Left kidney (tissue), 8 donors: ENCODE measurements around the gene TP53AIP1. TPM values are rescaled to one million over a fixed set of nuclear protein-coding genes. Genes with fewer than 3 reads are reported as not detected.

Experiments used
- DNase-seq: peaks from one replicate; pipeline ENCODE4 v3.0.0-alpha.2; 2013
- long read RNA-seq, 8 donors: transcript quantifications; one replicate each; lab custom pipeline, GENCODE V29; 2026
- polyA plus RNA-seq: library from polyadenylated mRNA; unstranded; fragments of 120-200 nt; gene quantifications from one replicate; pipeline ENCODE4 v1.2.1, GENCODE V29; 2013; ENCODE audit not compliant: insufficient read length

The TP53AIP1 gene, protein sequence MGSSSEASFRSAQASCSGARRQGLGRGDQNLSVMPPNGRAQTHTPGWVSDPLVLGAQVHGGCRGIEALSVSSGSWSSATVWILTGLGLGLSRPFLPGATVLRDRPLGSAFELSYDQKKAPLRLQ
- polyA plus RNA-seq = 1.1 TPM
- long read RNA-seq, donor 1 = 0 reads
- long read RNA-seq, donor 2 = 0 reads
- long read RNA-seq, donor 3, partial matches to known transcripts = 0 of 1 reads
- long read RNA-seq, donor 3, other reads (novel, unspliced or antisense) = 0 of 1 reads
- long read RNA-seq, donor 4 = 0 reads
- long read RNA-seq, donor 5 = 0 reads
- long read RNA-seq, donor 6 = 0 reads
- long read RNA-seq, donor 7 = 0 reads
- long read RNA-seq, donor 8 = 0 reads

DNA sequence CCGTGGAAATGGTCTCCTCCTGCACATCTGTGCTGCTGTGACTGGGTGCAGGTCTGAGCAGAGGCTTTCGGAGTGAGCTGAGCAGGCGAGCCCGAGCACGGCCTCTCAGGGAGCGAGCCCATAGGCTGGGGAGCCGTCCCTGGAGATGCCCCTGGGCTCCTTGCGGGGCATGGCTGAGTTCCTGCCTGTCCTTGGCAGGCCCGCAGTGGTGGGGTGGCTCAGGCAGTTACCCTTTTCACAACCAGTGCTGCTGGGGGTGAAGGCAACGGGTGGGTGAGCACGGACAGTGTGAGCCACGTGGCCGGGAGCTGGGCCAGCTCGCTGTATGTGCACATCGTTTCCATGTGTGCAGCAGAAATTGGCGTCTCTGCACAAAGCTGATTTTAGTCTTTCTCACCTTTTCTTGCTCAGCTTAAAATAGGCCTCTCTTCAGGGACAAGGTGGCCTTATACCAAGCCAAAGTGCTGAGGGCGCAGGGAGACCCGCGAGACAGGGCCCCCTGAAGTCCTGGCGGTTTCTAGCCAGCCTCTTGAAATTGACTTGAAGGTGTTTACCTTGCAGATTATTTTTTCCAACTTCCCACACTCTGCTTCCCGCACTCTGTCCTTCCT is at the start of gene TP53AIP1:
Gene TP53AIP1, minus strand, starts transcription at position 55 of the 611 bp plus-strand sequence. CDS start 5,053 bp downstream, outside the sequence.
- DNase-seq = no peak

DNA sequence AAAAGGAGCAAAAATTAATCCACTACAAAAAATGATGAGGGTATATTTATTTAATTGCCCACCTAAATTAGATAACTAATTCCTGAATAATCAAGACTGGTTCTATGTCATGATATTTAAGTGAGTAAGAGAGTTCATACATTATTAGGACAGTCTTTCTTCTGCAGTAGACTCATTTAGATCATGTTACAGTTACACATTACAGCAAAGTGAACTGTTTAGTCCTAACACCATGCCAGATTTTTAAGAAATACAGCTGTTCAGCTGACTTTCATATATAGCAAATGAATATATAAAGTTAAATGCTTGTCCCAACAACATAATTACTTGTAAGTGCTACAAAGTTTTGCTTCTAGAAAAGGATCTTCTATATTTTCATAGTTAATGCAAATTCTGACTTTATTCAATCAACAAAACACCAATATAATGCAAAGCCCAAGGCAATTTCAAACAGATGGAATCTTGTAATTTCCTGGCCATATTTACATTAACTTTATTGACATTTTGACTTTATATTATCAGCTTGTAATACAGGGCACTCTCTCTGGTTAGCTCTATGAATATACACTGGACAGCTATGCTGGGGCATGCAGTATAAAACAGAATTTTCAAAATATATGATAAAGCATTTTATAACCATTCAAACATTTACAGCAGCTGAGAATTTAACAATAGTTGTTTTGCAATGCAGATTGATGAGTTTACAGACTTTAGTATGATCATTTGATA is 45.7 kb upstream of the TP53AIP1 start:
- no peak for DNase-seq

DNA sequence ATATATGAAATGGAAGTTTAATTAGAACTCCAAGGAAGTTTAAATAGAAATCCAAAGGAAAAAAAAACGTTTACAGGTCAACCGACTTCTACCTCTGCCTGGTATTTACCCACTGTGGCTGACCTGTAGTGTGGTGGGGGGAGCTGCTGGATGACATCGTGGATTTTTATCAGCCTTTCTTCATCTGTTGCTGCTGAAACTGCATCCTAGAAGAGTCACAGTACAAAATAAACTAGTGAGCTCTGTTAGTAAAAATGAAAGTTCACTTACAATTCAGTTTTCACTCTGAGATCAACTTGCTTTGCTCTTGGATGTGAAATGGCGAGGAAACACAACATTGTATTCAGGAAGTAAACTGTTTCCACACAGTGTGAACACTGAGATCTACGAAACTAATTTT is 43.2 kb upstream of the TP53AIP1 start:
- DNase-seq = no peak

DNA sequence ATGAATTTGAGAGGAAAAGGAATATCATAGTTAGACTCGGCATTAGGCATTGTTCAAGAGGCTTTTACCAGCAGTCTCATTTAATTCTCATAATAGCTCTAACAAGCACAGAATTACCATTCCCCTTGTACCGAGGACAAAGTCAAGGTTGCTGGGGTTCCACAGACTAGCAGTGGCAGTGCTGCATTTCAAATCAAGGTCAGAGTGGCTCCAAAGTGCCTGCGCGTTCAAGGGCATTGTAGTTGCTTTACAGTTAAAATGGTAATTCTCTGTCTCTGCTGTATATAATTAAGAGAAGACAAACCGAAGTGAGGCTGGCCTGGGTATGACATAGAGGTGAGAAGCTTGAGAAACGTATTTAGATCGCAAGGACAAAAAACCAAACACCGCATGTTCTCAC is 40.4 kb upstream of the TP53AIP1 start:
- DNase-seq = no peak

DNA sequence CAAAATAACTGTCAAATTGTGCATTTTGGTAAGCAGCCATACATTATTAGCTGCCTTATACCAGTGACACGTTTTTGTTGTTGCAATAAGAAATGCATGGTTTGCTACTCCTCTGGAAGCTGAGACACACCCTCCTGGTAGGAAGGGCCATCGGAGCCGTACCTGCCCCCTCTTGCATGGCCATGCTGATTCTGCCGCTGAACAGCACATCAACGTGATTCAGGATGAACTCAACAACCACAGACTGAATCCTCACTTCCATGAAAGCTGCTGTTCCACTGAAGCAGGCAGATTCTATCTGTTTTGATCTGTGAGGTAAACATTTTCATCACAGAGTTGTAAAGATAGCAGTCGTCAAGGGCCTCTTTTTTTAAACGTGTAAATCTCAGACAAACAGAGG is 38.6 kb upstream of the TP53AIP1 start:
- no peak for DNase-seq

DNA sequence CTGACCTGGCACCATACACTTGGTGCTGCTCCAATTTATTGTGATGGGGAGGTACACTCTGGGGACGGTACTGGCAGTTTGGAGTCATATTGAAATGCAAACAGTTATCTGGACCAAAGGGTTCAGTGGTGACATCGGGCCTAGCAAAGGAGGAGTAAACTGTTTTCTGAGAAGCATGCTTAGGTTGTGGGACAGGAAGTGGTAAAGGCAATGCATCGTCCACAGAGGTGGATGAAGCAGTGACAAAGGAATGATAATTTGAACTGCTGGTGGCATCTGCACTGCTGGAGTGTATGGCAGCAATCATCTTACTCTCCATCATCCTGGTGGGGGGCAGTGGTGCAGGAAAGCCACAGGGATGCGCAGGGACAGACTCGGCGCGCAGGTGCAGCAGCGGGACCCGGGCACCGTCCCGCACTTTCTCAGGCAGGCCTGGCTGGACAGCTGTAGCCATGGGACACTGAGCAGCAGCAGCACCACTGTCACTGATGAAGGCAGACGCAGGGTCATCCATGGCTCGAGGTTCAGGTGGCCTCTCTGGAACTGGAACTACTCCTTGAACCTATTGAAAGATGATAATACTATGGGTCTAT is 28.0 kb upstream of the TP53AIP1 start:
- no peak for DNase-seq

DNA sequence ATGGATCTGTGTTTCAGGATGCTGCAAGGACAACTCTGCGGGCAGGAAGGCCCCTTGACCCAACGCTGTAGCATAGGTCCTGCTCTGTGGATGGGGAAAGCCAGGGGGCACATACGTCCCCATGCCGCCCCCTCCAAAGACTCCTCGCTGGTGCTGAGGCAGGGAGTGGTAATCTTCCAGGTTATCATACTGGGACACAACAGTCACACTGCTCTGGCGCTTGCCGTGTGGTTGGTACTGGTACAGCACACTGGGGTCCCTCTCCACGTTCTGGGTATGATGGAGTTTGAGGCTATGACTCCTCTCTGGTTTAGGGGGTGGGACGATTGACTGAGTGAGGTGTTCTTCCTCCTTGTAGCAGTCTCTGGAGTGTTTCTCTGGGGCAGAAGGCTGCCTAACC is 26.2 kb upstream of the TP53AIP1 start:
- DNase-seq = no peak

DNA sequence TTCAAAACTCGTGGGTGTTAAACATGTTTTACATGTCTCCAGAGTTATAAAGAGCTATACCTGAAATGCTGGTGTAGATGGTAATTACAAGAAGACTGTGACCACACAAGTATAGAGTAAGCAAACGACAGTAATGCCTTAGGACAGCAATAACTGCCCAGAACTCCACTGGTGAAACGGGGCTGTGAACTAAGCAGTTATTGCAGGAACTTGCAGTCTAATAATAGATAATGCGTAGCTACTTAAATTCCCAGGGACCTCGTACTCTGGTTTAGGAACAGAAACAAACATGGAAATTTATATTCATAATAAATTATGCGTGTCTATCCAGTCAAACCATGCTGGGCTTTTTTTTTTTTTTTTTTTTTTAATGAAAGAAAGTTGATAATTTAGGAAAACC is 24.9 kb upstream of the TP53AIP1 start:
- no peak for DNase-seq

DNA sequence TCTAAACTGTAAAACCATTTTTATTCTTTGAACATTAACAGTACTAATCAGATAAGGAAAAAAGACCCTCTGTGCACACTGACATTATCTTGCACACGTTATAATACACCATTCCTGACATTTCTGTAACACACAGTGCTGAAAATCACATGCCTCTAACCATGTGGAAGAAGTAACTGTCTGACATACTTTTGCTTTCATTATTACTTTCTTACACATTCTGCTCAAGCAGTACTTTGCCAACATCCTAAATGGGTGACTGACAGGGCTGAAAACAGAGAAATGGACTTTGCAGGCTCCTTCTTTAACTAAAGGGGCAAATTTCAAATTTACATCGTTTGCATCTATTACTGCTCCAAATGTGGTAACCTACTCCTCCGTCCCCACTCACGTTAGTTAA is 22.8 kb upstream of the TP53AIP1 start:
- DNase-seq = no peak

DNA sequence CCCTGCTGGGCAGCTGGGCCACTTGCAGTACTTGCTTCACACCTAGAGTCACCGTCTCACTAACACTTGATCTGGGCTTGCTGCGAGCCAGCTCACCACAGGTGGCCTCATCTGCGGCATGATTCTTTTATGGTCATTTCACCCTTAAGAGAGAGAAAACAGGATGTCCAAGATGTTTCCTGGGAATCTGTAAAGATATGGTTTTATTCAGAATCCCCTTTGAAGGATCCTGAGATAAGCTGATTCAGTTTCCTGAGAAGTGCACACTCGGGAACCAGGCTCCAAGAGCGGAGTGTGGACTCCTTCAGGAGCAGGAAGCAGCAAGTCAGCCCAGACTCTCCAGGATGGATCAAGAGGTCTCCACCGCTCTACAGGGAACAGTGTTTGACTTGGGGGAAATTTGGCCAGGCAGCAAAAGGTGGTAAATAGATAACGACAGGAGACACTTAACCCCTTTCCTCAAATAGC is 21.8 kb upstream of the TP53AIP1 start:
- DNase-seq = no peak

DNA sequence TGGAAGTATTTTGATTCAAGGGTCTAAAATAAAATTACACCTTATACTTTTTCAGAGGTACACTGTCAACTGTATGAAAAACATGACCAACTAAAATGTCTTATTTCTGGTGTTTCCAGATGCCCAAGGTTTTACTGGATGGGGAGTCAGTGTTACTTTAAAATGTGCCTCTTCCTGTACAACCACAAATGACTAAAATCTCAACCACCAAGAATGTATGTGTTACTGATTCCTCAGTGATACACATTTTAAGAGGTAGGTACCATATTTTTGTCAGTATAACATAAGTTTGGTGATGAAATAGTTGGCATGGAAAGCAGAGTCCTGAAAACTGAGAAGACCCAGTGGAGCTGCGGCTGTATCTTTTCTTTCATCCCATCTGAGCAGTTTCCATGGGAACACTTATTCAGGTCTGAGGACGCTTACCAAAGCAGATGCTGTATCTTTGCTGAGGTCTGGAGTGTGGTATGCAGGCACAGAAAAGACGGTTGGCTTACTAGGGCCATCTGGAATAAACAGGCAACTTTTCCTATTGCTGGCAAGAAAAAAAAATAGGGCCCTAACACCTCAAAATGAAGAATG is 21.2 kb upstream of the TP53AIP1 start:
- DNase-seq = no peak

DNA sequence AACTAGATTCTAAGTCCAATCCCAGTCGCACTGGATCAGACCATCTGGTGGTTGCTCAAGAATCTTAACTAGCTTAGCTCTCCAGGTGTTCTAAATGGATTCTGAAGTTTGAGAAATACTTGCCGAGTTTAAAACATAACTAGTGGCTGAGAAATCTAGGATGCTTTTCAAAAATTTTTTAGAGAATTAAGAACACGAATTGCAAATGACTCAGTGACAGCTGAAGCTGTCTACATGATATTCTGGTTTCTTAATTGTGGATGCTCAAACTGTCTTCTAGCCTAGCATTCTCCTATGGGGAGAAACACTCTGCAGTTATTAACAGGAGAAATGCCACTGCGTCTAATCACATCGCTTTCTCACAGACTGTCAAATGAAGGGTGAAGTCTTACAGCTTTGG is 20.2 kb upstream of the TP53AIP1 start:
- DNase-seq = no peak

DNA sequence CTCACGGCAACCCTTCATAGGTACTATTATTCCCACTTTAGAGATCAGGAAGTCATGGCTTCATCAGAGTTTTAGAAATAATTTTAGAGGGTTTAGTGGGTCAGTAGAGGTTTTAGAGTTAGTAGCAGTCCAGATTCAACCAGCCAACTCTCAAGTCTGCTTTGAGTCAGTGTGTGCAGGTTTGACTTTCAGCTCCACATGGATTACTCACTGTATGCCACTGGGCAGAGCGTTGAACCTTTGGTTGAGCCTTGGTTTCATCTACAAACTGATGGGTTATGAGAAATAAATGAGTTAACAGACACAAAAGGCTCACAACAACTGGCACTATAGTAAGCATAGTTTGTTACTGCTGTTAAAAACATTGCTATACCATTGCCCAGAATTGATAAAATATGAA is 19.0 kb upstream of the TP53AIP1 start:
- no peak for DNase-seq

DNA sequence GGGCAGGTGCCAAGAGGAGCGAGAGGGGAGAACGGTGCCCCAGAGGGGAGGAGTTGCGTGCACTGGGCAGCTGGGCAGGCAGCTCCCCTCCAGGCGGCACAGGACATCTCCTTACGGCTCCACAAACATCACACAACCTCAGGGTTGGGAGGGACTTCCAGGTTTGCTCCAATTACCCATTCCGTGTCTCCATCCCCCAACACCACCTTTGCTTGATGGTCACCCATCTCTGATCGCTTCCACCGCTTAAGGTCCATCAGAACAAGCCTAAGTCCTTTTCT is 14.5 kb upstream of the TP53AIP1 start:
- DNase-seq = no peak

DNA sequence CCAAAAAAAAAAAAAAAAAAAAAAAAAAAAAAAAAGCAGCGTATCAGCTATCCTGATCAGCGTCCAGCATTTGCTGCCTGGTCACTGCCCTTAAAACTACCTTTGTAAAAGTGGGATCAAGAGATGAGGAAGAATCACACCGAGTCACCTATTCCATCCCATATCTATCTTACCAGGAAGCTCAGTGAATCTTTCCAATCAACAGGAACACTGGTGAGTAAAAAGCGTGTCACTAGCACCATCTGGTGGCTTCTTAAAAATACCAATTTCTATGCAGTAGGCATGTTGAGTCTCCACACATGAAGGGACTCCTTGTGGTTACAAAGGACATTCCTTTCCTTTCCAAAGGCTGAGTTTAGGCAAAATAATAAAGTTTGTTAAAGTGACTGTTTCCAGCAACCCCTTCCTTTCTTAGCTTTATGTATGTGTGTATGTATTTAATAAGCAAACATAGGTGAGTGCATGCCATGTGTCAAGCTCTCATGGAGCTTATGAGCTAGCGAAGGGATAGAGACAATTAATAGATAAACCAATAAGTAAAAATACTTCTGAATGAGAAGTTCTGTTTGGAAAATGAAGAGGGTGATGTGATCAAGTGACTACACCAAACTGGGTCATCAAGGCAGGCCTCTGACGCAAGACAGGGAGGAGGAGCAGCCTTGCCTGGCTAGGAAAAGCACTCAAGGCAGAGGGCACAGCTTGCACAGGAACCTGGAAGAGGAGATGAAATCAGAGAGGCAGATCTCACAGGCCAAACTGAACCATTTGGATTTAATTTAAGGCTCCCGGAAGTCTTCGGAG is 13.9 kb upstream of the TP53AIP1 start:
- peak; percentile 79 for DNase-seq

DNA sequence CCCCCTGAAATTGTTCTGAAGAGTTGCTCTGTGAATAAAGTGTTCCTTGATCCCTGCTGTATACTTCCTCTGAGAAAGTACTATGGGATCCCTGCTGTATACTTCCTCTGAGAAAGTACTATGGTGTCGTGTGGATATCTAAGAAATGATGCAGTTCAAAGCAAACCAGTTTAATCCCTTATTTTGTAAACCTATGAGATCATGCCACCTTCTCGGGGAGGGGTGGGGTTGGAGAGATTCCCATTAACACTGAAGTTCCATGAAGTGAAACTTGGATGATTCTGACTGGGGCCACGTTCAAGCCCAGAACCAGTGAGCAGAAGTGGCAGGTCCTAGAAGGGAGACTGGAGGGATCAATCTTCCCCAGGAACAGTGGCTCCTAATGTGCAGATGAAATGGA is 13.0 kb upstream of the TP53AIP1 start:
- no peak for DNase-seq

DNA sequence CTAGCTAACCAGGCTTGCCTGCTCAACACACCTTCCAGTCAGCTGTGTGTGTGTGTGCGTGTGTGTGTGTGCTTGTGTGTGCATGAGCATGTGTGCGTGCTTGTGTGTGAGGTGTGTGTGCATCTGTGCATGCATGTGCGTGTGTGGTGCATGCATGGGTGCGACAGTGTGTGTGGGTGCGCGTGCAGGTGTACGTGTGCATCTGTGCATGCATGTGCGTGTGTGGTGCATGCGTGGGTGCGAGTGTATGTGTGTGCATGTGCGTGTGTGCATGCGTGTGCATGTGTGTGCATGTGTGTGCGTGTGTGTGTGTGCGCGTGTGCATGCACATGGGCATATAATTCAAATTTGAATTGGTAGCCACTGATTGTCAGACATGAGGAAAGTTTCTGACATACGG is 10.5 kb upstream of the TP53AIP1 start:
- no peak for DNase-seq

DNA sequence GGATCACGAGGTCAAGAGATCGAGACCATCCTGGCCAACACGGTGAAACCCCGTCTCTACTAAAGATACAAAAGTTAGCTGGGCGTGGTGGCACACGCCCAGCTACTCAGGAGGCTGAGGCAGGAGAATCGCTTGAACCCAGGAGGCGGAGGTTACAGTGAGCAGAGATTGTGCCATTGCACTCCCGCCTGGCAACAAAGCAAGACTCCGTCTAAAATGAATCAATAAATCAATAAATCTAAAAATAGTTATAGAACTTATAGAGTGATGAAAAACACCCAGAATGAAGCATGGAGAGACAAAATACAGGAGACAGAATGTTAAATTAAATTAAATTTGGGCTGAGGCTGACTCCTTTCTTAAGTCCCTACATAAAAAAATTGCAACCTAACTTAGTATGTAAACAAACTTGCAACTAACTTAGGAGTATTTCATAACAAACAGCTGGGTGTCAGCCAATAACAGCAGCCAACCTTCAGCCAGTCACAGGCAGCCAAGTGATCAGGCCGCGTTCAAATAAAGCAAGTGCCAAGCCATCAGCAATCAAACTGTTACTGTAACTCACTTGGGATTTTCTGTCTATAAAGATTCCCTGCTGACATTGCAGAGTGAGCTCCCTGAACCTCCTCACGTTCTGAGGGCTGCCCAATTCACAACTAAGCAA is 7.3 kb upstream of the TP53AIP1 start:
- no peak for DNase-seq

DNA sequence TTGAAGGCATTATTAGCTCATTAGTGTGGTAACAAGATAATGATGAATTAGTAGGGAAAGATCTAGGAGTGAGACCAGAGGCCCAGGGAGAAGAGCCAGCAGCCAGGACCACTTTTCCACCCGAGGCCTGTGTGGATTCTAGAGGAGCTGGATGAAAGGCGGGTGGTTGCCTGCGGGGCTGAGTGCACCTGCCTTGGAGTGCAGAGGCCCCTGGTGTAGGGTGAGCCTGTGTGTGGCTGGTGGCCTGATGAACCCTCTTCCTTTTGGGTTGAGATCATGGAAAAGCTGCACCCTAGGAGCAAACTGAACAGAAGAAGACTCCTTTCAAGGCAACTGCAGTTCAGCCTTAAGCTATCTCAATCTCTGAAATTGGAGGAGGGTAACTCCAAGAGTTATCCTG is 5.9 kb upstream of the TP53AIP1 start:
- no peak for DNase-seq

DNA sequence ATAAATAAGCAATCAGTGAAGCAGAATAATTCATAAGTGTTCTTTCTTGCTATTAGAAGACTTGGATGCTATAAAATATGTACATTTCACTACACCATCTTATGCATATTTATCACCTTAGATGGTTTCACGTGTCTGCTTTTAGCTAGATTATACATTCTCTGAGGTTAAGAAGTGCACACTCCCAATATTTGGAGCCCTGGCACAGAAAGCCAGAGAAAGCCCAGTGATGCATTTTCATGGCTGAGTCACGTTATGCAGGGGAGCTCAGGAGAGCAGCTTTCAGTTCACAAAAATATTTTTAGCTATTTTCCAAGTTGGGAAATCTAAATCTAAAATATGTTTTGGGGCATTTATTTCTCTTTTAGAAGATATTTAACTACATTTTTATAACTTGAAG is 5.1 kb upstream of the TP53AIP1 start:
- no peak for DNase-seq

DNA sequence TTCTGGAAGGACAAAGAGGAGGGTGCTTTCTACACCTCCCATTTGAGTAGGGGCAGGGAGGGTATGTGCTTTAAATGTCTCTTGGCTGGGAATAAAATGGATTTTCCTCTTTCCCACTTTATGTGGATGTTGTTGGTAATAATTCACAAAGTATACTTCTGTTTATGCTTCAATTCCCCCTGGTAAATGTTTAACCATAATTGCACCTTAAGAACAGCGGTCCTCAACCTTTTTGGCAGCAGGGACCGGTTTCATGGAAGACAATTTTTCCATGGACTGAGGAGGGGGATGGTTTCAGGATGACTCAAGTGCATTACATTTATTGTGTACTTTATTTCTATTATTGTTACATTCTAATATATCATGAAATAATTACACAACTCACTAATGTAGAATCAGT is 4.0 kb upstream of the TP53AIP1 start:
- DNase-seq = no peak
